NCI-H748 (cell line): ENCODE data around the gene CCDC152.
"Not testable (repeated sequence)": the region's sequence is repeated elsewhere in the genome, so short reads cannot be mapped to it uniquely, and the experiment has no call there.

Experiments used
- DNase-seq: peaks from one replicate; lab custom pipeline; 2025; ENCODE audit not compliant: unreplicated experiment; lab: John Stamatoyannopoulos, UW

CCDC152 gene

GRCh38 chr5:42811591-42812446 is 55.2 kb downstream of the CCDC152 start, which contains the start of gene SELENOP:
Gene SELENOP (minus strand): TSS chr5:42811892. CDS start chr5:42808353, 3,539 bp downstream.
- DNase-seq, result peak; percentile 94

GRCh38 chr5:42812620-42813019 is 56.0 kb downstream of the CCDC152 start:
- DNase-seq, result no peak

GRCh38 chr5:42813533-42813932 is 56.9 kb downstream of the CCDC152 start:
- DNase-seq, result no peak

GRCh38 chr5:42816546-42816945 is 59.9 kb downstream of the CCDC152 start:
- DNase-seq, result not testable (repeated sequence)

GRCh38 chr5:42819745-42820144 is 63.1 kb downstream of the CCDC152 start:
- no peak for DNase-seq

GRCh38 chr5:42822548-42822947 is 65.9 kb downstream of the CCDC152 start:
- DNase-seq, result no peak

- no peak for DNase-seq
Observed at GRCh38 chr5:42824347-42824976, 67.8 kb downstream of the CCDC152 start.

- DNase-seq, result peak; percentile 79
Observed at GRCh38 chr5:42825422-42826148, 69.0 kb downstream of the CCDC152 start.

- DNase-seq, result no peak
Observed at GRCh38 chr5:42826757-42827515, 70.3 kb downstream of the CCDC152 start.

GRCh38 chr5:42828671-42829070 is 72.1 kb downstream of the CCDC152 start:
- DNase-seq, result no peak

- no peak for DNase-seq
Observed at GRCh38 chr5:42830924-42831323, 74.3 kb downstream of the CCDC152 start.

GRCh38 chr5:42832060-42832459 is 75.4 kb downstream of the CCDC152 start:
- no peak for DNase-seq

- no peak for DNase-seq
Observed at GRCh38 chr5:42836070-42836769, 79.6 kb downstream of the CCDC152 start.

- no peak for DNase-seq
Observed at GRCh38 chr5:42837601-42838000, 81.0 kb downstream of the CCDC152 start.

- DNase-seq, result no peak
Observed at GRCh38 chr5:42839196-42839595, 82.6 kb downstream of the CCDC152 start.

GRCh38 chr5:42840269-42840668 is 83.7 kb downstream of the CCDC152 start:
- no peak for DNase-seq

- DNase-seq, result no peak
Observed at GRCh38 chr5:42840842-42841567, 84.4 kb downstream of the CCDC152 start.

- DNase-seq, result no peak
Observed at GRCh38 chr5:42842921-42843641, 86.5 kb downstream of the CCDC152 start.

GRCh38 chr5:42843675-42844292 is 87.2 kb downstream of the CCDC152 start:
- DNase-seq, result no peak
